WTC11 (cell line): ENCODE data around the gene TC2N.

ENCODE experiments used
- FOXP4 ChIP-seq: sonication (generic); formaldehyde crosslinking; IDR thresholded peaks from 2 replicates; pipeline ENCODE4 v1.8.0; 2022; ENCODE audit warnings: mild to moderate bottlenecking, missing genetic modification reagents
- SP1 ChIP-seq: sonication (generic); formaldehyde crosslinking; conservative IDR thresholded peaks from 2 replicates; pipeline ENCODE4 v1.8.1; 2022; ENCODE audit warnings: missing genetic modification reagents

GRCh38 chr14:91814317-91814716, 53.0 kb downstream of the TC2N start:
- TF ChIP-seq FOXP4 (CRISPR knock-in tag) (no peak), SP1 (CRISPR knock-in tag) (no peak)
